Measurements from ENCODE around the gene EMC9. TPM values are rescaled to one million over a fixed set of nuclear protein-coding genes. Genes with fewer than 3 reads are reported as not detected.

EMC9 gene
- total and polyA plus RNA-seq, 2 of the 8 experiments (the other 6 are each of a cell fraction or from before 2014, with no cell fraction given) = 38.4 to 47.2 TPM

GRCh38 chr14:24160499-24160849 lies 19.1 kb upstream of the EMC9 start:
- 100% methylated on average over 3 of the region's 4 CpGs; no CpG with 5 or more reads in 1 of the 2 experiments for WGBS, 2 experiments (ENCODE audit: extremely low coverage in 1 of 2, insufficient coverage in 1 of 2, insufficient read length in 1 of 2, insufficient replicate concordance in 2 of 2, low coverage in 1 of 2, low lambda C conversion rate in 2 of 2, missing lambda C conversion rate in 1 of 2)

More at GRCh38 chr14:24160499-24160849, 19.1 kb upstream of the EMC9 start:
- Histone ChIP-seq H3K4me2 (ENCODE audit: insufficient read depth in 1 of 2, low read depth in 2 of 2, low read length in 2 of 2) (no peak overlapping the region), H2BK20ac (ENCODE audit: low read length) (no peak overlapping the region), H2AK5ac (ENCODE audit: low read depth, low read length) (no peak overlapping the region), H3K27ac (ENCODE audit: low read depth, low read length) (no peak overlapping the region), H3K9ac (replicated peaks in 1 of 4; ENCODE audit: extremely low read depth in 1 of 4, low read depth in 3 of 4, low read length in 3 of 4) (no peak overlapping the region), H3K23ac (ENCODE audit: insufficient read length) (no peak overlapping the region), H2BK5ac (ENCODE audit: low read depth, low read length) (no peak overlapping the region), H3K4me3 (ENCODE audit: extremely low read depth in 1 of 4, insufficient read depth in 2 of 4, low read depth in 3 of 4, low read length in 4 of 4) (no peak overlapping the region), H4K20me1 (replicated peaks in 1 of 2; ENCODE audit: control insufficient read depth in 1 of 2, insufficient read depth in 2 of 2, low read length in 2 of 2) (peaks cover 2 to 19% of the 10 kb centered on the region in 2 experiments), H3K36me3 (ENCODE audit: control insufficient read depth in 2 of 4, insufficient read depth in 4 of 4, low read length in 3 of 4) (peaks cover 22 to 44% (median 35%) of the 10 kb centered on the region in 4 experiments), H2BK12ac (ENCODE audit: low read depth, low read length) (no peak overlapping the region), H4K8ac (ENCODE audit: extremely low read depth, insufficient read depth, low read length) (no peak overlapping the region), H2BK15ac (ENCODE audit: low read length) (no peak overlapping the region), H4K5ac (ENCODE audit: insufficient read length, low read depth, low read length) (no peak overlapping the region), H3K23me2 (ENCODE audit: low read depth, low read length) (0 out of 2 replicates have a peak, but pooled peaks cover 2% of the 10 kb centered on the region), H3K27me3 (replicated peaks in 1 of 4; ENCODE audit: control insufficient read depth in 3 of 4, extremely low read depth in 1 of 4, insufficient read depth in 3 of 4, low read length in 3 of 4) (no peaks in the 10 kb centered on the region), H3K79me1 (ENCODE audit: low read depth, low read length) (no peaks in the 10 kb centered on the region), H2BK120ac (replicated peaks; ENCODE audit: low read depth, low read length) (no peak overlapping the region), H3K56ac (replicated peaks; ENCODE audit: insufficient read length, low read depth, low read length) (no peak overlapping the region), H3K4ac (replicated peaks; ENCODE audit: insufficient read length, low read depth, low read length) (no peak overlapping the region), H3K18ac (ENCODE audit: extremely low read depth, low read length) (no peak overlapping the region), H3K14ac (ENCODE audit: insufficient read length) (no peak overlapping the region), H3K4me1 (replicated peaks in 1 of 4; ENCODE audit: control insufficient read depth in 3 of 4, insufficient read depth in 4 of 4, low read length in 3 of 4) (peaks cover 0 to 10% (median 2%) of the 10 kb centered on the region in 4 experiments; a peak in 3 of 7 replicates), H2AFZ (ENCODE audit: low read length) (no peak overlapping the region), H4K91ac (replicated peaks; ENCODE audit: insufficient read length, low read length) (no peak overlapping the region), H3K79me2 (ENCODE audit: control insufficient read depth in 1 of 2, insufficient read depth in 2 of 2, low read length in 2 of 2) (no peaks in the 10 kb centered on the region), H3K9me3 (ENCODE audit: insufficient read depth in 2 of 2, low read depth in 1 of 2, low read length in 1 of 2) (no peaks in the 10 kb centered on the region)
- FAIRE-seq (no peak), DNase-seq (ENCODE audit: low read depth in 1 of 2, low spot score in 2 of 2) (no peak)
- TF ChIP-seq CBX8 (IDR thresholded peaks at IDR 0.05; ENCODE audit: borderline replicate concordance, low read depth, low read length) (no peak), FOSL1 (IDR thresholded peaks at IDR 0.05; ENCODE audit: insufficient read depth, low read depth, low read length) (no peak), SP1 (IDR thresholded peaks at IDR 0.05; ENCODE audit: low read depth, low read length) (no peak), SIN3A (conservative IDR thresholded peaks at IDR 0.05 in 1 of 2, IDR thresholded peaks at IDR 0.05 in 1 of 2; ENCODE audit: low read depth in 1 of 2, low read length in 2 of 2) (no peak), ATF2 (IDR thresholded peaks at IDR 0.05; ENCODE audit: low read length) (no peak)
- ChIA-PET CTCF (ENCODE audit: partially characterized antibody) (interaction anchor here (0.6 to 3.3 kb wide), 32 partner anchors 9 to 197 kb away, joined by 3 to 26 read pairs (median 5); partner anchors contain the start of genes CIDEB, DCAF11, IPO4 and NRL), POLR2A (ENCODE audit: partially characterized antibody) (interaction anchor here (0.7 to 7.6 kb wide), 26 partner anchors 10 to 158 kb away, joined by 3 to 93 read pairs (median 5); partner anchors contain the start of genes CHMP4A, DCAF11, DHRS1 and EMC9)

Measured in H1 (cell line).